EL (cell line): ENCODE results near the gene ALDOA.

ENCODE experiments used
- DNase-seq: peaks from one replicate; pipeline ENCODE4 v3.0.0-alpha.2; 2016

Gene ALDOA

DNA sequence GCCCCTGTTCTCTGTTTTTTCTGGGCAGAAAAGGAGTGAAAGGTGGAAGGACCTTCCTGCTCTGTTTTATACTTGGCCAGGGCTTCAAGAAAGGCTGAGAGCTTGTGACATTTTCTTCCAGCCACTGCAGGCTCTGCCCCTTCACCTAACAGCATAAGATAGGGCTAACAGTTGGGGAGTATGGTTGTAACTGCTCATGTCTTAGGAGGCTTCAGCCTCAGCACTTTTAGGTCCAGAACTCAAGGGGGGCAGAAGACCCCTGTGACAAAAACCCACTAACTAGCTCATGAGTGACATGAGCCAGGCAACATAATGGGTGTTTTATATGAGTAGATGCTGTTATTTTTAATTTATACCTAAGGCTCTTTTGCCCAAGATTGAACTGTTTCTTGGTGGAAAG, 4.9 kb downstream of the ALDOA start:
- no peak for DNase-seq

GRCh38 chr16:30075503-30076275, 10.1 kb downstream of the ALDOA start, which contains the start of gene PPP4C:
Gene PPP4C, plus strand, starts transcription at chr16:30075994. Its CDS starts 384 bp downstream, at chr16:30076378.
- DNase-seq: peak; percentile 91

GRCh38 chr16:30076276-30076791, 10.8 kb downstream of the ALDOA start:
- no peak for DNase-seq

DNA sequence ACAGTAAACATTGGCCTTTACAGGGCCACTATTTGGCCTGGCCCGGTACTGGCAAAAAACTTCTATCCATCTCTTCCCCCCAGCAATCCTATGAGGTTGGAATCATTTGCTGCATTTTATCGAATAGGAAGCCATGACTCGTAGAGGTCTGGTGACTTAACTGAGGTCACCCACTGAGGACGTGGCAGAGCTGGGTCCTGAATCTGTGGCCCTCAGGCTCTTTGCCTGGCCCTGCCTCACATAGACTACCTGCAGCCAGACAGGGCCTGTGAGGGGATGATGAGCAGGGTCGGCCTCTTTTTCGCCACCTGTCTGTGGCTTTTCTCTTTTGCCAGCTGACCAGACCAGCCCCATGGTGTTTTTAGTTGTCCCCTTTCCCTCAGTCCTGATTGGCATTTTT, 12.1 kb downstream of the ALDOA start:
- peak; percentile 61 for DNase-seq

GRCh38 chr16:30078744-30079143, 13.2 kb downstream of the ALDOA start:
- DNase-seq: no peak

DNA sequence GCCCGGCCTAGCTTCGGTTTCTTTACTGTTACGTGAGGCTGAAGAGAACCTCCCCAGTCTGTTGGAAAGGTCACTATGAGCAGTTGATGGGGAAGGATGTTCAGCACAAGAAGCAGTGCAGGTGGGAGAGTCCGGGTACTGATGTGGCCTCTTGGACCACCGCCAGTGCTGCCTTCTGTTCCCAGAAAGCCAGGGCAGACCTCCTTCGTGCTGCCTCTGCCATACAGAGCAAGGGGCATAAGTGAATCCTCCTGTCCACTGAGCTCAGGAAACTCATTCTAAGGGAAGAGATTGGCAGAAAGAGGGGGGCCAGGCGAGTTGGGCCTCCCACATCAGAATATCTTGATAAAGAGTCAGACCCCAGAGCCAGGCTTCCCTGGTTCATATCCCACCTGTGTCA, 13.9 kb downstream of the ALDOA start:
- DNase-seq: no peak

- no peak for DNase-seq
Observed at GRCh38 chr16:30082545-30083090, 17.1 kb downstream of the ALDOA start.

GRCh38 chr16:30083216-30084055, 17.9 kb downstream of the ALDOA start:
- no peak for DNase-seq

GRCh38 chr16:30084096-30084815, 18.7 kb downstream of the ALDOA start:
- no peak for DNase-seq

GRCh38 chr16:30084816-30085159, 19.2 kb downstream of the ALDOA start:
- no peak for DNase-seq

GRCh38 chr16:30085247-30085646, 19.7 kb downstream of the ALDOA start:
- DNase-seq: no peak

DNA sequence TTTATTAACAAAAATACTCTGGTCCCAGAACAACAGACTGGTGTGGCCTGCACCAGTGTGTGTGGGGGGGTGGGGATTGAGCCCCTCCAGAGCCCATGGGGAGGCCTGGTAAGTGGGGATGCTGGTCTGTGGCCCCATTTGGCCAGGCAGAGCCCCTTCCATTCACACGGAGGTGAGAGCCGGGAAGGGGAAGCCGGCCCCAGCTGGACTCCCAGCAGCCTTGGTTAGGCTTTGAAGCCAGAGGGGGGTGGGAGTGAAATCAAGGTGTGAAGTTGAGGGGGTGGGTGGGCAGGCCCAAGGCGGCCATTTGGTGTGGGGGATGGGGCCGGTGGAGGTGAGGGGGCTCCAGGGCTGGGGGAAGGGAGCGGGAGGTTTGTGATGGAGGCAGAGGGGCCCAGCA, 20.3 kb downstream of the ALDOA start:
- no peak for DNase-seq

- no peak for DNase-seq
Observed at GRCh38 chr16:30086291-30087140, 21.0 kb downstream of the ALDOA start.

DNA sequence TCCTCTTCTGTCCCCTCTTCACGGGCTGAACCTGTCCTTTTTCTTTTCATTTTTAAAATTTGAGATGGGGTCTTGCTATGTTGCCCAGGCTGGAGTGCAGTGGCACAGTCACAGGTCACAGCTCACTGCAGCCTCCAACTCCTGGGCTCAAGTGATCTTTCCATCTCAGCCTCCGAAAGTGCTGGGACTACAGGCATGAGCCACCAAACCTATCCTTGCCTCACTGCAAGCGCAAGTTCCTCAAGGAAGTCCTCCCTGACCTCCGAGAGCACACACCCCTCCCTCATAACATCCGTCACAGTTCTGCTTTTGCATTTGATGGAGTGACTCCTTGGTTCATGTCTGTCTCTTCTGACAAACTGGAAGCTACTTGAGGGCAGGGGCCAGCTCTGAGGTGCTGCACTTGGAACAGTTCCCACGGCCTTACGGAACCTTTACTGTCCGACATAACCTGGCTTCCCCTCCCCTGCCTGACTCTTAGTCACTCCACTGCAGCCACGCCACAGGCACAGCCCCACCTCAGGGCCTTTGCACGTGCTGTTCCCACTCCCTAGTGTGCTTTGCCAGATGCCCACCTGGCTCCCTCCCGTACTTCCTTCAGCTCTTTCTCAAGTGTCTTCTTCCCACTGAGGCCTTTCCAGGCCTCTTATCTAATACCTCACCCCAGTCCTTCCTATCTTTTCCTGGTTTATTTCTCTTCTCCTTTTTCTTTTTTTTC, 21.8 kb downstream of the ALDOA start:
- no peak for DNase-seq

GRCh38 chr16:30088237-30088831, 22.8 kb downstream of the ALDOA start:
- DNase-seq: no peak

GRCh38 chr16:30088832-30089624, 23.5 kb downstream of the ALDOA start:
- DNase-seq: no peak

DNA sequence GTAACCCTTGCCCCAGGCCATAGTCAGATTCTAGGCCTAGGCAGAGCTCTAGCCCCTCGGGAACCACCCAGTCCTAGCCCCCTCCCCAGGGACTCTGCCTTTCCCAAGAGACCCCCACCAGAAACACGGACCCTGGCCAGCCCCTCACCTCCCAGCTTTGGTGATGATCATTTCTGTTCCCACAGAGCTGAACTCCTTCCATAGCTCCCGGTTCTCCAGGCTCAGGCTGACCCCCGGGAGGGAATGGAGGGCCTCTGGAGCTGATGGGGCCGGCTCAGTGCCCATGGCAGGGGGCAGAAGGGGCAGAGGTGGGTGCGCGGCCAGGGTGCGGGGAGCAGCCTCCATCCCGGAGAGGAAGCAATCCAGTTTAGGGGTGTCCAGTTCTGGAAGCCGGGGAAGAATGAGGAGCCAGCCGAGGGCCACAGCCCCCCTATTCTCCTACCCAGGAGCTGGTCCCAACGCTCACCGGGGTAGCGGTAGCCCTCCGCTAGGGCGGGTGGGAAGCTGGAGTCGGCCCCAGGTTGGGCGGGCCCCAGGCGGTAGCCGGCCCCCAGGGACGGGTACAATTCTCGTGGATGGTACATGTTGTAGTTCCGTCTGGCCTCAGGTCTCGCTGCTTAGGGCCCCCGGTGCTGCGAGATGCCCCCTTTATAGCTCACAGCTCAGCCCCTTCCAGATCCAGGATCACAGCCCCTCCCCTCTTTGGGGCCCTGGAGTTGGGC, 25.2 kb downstream of the ALDOA start:
- DNase-seq: no peak

- peak; percentile 90 for DNase-seq
Observed at GRCh38 chr16:30091474-30092372, 26.2 kb downstream of the ALDOA start, which contains the start of gene TBX6. Gene TBX6, minus strand, starts transcription at chr16:30091924. Its CDS starts 731 bp downstream, at chr16:30091193.
